Posterior cingulate gyrus (tissue), 11 donors: ENCODE results near the gene EVC2.

Experiments used
- DNase-seq, 10 donors: peaks; one replicate each; pipeline versions ENCODE4 v3.0.0 to v3.0.0-alpha.2; 2020 to 2021; ENCODE audit warnings: mixed read lengths in 3 of 10
- intact Hi-C: fragments of 100-400 bp; cut with DNase I; formaldehyde crosslinking; loops from one replicate; pipeline ENCODE4 v1.15.1; 2023

EVC2 gene

DNA sequence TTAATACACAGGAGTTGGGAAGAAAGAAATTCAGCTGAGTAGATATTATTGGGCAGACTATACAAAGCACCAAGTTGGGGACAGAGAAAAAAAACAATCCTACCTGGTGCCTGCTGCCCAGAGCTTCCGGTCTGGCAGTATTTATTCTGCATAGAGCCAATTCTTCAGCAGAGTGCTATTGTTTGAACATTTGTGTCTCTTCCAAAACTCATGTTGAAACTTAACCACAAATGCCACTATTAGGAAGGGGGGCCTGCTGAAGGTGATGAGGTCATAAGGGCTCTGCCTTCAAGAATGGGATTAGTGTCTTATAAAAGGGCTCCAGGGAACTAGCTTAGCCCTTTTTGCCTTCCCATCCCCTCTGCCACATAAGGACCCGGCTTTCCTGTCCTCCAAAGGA lies 136.2 kb downstream of the EVC2 start:
- intact Hi-C loops, result no loop called here

DNA sequence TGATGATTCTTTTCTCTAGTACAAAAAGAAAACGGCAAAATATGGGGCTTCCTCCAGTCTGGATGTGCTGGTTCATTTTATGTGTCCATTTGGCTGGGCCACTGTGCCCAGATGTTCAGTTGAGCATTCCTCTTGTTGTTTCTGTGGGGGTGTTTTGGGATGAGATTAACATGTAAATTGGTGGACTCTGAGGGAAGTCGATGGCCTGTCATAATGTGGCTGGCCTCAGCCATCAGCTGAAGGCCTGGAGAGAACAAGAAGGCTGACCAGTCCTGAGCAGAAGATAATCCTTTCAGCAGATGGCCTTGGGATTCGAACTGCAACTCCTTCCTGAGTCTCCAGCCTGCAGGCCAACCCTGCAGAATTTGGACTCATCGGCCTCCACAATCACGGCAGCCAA lies 136.7 kb downstream of the EVC2 start:
- intact Hi-C loops, result no loop called here
- DNase-seq, result no peak

More for the DNA sequence above, 136.2 kb downstream of the EVC2 start:
- no peak for DNase-seq

DNA sequence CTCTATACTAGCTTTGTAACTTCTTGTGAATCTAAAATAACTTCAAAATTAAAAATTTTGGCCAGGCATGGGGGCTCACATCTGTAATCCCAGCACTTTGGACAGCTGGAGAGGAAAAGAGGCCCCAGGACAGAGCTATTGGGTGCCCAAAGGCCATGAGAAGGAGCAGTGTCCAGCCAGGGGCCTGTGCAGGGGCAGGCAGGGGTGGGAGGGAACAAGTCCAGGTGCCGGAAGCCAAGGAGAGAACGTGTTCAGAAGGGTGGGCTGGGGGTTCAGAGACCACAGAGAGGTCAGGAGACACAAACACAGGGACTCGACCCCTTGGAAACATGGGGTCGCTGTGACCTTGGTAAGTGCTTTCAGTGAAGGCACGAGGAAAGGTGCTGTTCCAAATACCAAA lies 138.9 kb downstream of the EVC2 start:
- intact Hi-C loops, result no loop called here
- no peak for DNase-seq

DNA sequence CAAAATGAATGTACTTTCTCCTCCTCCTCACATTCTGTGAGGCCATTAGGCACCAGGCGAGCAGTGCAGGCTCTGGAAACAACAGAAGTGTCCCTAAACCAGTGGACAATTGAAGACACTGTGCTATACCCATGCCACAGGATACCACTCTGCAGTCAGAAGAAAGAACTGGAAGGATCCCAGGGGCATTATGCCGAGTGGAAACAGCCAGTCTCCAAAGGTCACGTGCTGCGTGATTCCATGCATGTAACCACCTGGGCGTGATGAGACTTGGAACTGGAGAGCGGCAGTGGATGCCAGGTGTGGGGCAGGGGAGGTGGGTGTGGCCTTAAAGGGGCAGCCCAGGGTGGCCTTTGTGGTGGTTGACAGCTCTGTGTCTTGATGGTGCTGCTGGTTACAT lies 139.4 kb downstream of the EVC2 start:
- intact Hi-C loops, result no loop called here
- DNase-seq, result no peak

DNA sequence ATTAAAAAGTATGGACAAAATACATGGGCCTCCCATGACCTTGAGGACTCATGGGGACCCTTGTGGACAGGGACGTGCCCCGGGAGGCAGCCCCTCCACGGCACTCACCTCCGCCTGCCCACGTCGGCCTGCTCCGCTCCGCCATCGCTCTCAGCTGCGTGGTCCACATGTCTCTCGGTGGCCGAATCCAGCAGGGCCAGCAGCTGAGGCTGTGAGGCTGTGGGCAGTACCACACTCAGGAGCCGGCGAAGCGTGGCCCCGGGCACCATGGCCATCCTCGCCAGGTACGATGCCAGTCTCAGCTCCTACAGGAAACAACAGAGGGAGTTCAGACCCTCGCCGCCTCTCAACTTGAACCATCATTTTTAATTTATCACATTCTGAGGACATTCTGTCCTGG lies 140.0 kb downstream of the EVC2 start:
- no peak for DNase-seq
- intact Hi-C loops, result no loop called here

DNA sequence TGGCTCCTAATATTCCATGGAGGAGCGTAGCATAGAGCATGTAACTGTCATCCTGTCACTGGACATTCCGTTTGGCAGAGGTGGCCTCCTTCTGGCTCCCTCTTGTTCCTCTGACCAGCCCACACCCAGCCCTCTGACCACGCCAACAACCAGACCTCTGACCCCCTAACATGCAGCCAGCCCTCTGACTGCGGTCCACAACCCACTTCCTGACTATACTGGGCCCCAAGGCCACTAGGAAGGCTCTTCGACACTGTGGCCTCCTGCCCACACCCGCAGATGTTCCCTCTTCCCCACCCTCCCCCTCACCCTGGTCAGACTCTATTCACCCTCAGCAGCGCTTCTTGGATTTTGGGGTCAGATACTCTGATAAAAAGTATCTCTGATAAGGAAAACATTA lies 141.4 kb downstream of the EVC2 start:
- intact Hi-C loops, result no loop called here
- DNase-seq, result no peak

DNA sequence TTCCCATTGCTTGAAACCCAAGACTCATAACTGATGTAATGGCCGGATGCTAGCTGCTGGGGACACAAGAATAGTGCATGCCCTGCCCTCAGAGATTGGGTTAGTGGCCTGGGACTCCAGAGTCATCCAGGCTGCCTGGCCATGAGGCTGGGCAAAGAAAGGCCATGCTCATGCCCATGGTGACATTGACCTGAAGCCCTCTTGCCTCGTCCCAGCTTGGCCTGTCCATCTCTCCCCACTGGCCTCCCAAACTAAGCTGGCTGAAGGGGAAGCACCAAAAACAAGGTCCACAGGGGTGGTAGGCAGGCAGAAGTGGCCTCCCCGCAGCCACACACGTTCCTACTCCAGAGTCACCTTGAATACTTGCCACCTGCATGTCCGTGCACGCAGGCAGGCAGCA lies 141.8 kb downstream of the EVC2 start:
- DNase-seq, result no peak
- intact Hi-C loops, result no loop called here

DNA sequence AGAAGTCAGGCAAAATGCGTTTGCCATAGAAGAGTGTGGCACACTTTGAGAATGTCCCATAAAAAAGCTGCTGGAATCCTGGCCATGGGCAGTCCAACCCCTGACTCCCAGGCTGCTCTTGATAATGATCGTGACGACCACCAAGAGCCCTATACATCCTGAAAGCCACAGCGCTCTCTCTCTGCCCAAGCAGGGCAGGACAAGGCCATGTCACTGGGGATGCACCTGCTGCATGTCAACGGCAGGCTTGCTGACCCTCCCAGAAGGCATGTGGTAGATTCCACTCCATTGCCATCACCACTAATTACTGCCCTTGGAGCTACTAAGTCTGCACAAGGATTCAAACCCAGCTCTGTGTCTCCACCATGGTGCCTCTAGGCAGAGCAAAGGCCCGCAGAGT lies 144.5 kb downstream of the EVC2 start:
- intact Hi-C loops, result no loop called here

DNA sequence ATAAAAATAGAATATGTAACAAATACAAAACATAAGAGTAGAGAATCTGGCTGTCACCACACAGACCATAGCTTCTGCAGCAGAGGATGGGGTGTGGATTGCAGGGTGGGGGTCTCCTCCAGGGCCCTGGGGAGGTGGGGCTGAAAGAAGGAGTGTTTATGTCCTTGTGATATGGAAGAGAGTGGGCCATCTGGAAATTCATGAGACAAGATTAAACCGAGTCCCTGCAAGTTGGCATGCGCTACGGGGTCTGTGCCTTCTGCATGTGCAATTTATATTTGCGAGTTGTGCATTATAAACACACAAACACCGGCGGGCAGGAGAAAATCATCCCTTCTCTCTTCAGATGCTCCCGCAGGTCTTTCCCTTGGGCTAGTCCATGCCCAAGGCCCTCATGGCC lies 145.9 kb downstream of the EVC2 start:
- no peak for DNase-seq
- intact Hi-C loops, result no loop called here

More for the DNA sequence above, 144.5 kb downstream of the EVC2 start:
- DNase-seq, result no peak

DNA sequence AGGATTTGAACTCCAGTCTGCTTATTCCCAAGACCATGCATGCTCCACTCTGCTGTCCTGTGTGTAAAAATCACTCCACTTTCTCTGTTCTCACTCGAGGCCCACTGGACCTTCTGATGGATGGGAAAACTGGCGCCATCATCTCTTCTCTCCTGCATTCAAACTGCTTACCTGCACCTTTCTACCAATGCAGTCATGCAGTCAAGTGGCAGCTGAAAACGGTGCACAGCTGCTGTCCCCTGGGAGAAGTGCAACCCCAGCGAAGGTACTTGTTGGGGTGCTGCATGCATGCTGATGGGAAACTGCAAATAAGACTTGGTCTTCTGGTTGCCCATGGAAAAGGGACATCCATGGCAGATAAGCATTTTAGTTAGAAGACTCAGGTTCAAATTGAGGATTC lies 147.1 kb downstream of the EVC2 start:
- no peak for DNase-seq
- intact Hi-C loops, result no loop called here

DNA sequence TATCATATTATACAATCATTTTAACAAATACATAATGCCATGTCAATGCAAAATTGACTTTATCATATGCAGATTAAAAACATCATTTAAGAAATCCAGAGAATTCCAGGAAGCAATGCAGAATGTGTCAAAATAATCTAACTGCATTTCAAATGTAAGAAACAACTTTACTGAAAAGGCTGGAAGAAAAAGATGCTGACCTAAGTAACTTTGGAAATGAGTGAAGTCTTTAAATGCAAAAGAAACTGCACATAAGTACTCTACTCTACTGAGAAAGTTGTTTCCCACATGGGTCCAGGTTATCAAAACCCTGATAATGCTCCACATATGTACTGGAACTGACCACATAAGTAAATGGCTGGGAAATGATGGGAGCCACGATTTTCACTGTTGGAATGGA lies 149.9 kb downstream of the EVC2 start:
- DNase-seq, result no peak
- intact Hi-C loops, result no loop called here

DNA sequence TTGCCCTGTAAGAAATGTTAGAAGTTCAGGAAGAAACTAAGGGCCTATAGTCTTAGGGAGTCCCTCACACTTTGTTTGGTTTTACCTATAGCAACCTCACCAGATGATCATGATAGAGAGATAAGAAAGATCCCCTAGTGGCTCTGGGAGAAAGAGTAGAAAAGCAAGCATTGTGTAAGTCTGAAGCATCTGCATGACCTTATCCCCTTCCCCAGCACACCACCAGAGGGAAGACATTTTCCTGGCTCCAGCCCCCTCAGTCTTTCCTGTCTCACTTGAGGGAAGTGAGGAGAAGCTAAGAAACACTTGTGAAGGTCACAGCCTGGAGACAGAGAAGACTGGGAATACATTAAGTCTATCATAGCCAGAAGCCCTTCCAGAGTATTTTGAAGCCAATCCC lies 154.0 kb downstream of the EVC2 start:
- intact Hi-C loops, result no loop called here
- no peak for DNase-seq

DNA sequence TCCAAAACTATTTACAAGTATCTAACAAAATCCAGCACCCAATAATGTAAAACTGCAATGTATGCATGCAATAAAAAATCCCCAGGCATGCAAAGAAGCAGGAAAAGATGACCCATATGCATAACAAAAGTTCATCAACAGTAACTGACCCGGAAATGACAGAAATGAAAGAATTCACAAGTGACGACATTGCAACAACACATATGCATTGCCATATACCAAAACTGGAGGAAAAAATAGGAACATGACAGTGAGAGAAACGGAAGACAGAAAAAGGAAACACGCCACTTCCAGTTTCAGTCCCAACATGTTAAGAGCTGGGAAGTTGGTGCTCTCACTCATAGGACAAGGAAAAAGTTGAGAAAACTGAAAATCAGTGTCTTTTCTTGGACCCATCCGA lies 154.6 kb downstream of the EVC2 start:
- DNase-seq, result peak in 1 of 10 donors; percentile 2
- intact Hi-C loops, result no loop called here

DNA sequence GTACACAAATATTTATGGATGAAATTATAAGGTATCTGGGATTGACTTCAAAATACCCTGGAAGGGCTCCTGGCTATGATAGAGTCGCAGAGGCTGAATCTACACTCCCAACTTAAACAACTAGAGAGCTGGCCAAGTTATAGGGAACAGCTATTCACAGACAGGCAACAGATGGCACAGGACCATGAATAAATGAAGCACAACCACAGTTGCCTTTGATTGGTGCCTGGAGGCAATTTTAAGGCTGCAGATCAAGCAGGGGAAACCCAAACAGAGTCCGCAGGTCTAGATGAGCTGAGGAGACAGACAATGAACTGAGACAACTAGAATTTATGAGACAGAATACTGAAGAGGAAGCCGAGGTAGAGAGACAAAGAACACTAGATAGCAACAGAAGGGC lies 155.9 kb downstream of the EVC2 start:
- intact Hi-C loops, result no loop called here
- DNase-seq, result no peak

DNA sequence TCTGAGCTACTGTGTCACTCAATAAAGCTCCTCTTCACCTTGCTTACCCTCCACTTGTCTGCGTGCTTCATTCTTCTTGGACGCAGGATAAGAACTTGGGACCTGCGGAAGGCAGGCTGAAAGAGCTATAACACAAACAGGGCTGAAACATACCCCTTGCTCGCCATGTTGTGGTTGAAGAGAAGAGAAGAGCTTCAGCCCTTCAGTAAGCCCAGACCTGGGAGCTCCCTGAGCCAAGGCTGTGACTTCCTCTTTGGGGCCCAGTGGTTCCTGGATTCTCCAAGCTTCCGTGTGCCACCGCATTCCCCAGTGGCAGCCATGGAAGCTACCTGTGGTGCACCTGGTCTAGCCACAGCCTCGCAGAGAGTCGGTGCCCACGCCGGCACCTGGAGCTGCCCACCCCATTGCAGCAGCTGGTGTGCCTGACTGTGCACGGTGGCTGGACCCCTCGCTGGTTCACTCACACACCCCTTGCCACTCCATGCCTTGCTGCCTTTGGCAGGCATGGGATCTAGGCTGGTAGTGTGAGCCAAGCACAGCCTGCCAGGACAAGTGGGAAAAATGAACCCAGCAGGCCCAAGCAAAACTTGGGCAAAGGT lies 160.6 kb downstream of the EVC2 start:
- intact Hi-C loops, result no loop called here

DNA sequence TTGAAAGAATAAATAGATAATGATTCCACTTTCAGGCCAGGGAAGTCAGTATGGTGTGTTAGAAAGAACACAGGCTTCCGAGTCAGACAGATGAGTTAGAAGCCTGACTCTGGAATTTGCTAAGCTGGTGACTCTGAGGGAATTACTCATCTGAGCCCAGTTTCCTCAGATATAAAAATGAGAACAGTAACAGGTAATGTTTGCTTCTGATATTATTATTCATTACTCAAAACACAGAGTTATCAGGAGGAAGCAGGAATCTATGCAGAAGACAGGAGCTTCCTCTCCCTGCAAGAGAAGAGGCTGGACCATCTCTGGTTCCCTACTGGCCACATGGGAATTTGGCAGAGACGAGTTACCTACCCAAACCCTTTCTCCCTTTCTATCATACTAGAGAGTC lies 163.1 kb downstream of the EVC2 start:
- intact Hi-C loops, result no loop called here

More for the DNA sequence above, 160.6 kb downstream of the EVC2 start:
- DNase-seq, result peak in 1 of 10 donors; percentile 62

DNA sequence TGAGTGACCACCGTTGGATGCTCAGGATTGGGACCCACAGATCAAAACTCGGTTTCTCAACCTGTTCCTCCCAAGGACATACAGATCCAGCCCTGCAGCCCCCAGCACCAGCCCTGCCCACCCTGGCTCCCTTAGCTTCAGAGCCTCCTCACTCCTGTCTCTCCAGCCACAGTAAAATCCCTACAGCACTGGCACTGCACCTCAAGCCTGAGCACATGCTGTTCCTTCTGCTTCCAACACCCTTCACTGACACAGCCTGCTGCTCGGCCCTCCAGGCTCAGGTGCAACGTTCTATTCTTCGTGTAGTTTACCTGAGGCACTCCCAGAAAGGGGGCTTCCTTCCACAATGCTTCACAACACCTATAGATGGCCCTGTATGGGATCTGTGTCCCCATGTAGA lies 163.6 kb downstream of the EVC2 start:
- DNase-seq, result no peak
- intact Hi-C loops, result no loop called here

More for the DNA sequence above, 163.1 kb downstream of the EVC2 start:
- no peak for DNase-seq

DNA sequence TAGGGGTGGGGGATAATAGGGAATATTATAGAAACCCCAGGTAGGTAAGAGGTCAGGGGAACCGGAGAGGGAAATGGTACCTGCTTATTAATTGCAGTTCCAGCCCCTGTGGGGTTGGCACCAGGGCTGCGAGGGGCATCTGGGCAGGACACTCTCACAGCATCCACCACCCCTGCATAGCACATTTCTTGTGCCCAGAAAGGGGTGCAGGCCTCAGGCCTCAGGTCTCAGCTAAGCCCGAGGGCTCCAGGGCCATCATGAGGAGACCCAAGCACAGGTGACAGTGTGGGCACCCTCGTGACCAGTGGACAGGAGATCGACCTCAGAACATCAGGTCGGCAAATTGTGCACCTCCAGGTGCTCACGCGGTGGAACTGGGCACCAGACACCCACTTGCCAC lies 164.7 kb downstream of the EVC2 start:
- DNase-seq, result peak in 1 of 10 donors; percentile 59
- intact Hi-C loops, result no loop called here

DNA sequence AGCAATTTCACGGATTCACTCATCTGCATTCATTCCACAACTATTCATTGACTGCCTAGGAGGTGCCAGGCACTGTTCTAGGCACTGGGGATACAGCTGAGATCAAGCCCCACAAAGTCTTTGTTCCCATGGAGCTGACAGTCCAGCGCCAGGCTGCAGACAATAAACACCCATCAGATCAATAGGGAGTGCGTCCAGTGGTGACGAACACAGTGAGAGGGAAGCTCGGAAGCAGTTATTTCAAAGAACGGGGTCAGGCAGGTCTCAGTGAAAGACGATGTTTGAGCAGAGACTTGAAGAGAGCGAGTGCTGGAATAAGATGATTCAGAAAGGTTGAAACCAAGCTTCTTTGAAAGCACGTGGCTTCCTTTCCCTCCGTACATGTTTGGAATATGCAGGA lies 167.2 kb downstream of the EVC2 start:
- intact Hi-C loops, result no loop called here
- DNase-seq, result no peak

DNA sequence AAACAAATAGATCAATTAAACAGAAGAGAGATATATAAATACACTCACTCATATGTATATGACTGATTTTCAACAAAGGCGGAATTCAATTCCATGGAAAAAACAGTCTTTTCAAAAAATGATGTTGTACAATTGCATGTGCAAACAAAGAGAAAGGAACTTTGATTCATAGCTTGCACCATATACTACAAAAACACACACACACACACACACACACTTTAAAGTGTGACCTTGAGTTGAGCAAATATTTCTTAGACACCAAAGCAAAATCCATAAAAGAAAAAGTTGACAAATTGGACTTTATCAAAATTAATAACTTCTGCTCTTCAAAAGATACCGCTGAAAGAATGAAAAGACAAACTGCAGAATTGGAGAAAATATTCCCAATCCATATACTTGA lies 168.8 kb downstream of the EVC2 start:
- DNase-seq, result no peak
- intact Hi-C loops, result no loop called here

DNA sequence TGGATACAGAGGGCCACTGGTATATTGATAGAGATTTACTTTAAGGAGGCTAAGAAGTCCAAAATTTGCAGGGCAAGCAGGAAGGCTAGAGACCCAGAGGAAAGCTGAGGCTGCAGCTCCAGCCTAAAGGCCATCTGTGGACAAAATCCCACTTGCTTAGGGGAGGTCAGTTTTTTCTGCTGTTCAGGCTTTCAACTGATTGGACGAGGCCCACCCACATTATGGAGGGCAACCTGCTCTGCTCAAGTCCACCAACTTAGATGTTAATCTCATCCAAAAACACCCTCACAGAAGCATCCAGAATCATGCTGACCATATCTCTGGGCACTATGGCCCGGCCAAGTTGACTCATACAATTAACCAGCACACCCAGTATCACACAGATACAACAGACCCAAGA lies 176.3 kb downstream of the EVC2 start:
- DNase-seq, result no peak
- intact Hi-C loops, result no loop called here

DNA sequence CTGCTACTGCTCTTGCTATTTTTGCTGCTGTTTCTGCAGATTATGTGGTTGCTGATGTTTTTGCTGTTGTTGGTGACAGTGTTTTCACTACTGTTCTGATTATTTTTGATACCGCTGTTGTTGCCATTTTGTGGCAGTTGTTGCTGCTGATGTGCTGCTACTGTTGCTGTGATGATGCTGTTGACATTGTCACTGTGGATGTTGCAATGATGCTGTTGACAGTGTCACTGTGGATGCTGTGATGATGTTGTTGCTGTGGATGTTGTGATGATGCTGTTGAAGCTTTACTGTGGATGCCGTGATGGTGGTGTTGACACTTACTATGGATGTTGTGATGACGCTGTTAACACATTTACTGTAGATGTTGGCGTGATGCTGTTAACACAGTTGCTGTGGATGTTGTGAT lies 180.3 kb downstream of the EVC2 start:
- no peak for DNase-seq
- intact Hi-C loops, result no loop called here

DNA sequence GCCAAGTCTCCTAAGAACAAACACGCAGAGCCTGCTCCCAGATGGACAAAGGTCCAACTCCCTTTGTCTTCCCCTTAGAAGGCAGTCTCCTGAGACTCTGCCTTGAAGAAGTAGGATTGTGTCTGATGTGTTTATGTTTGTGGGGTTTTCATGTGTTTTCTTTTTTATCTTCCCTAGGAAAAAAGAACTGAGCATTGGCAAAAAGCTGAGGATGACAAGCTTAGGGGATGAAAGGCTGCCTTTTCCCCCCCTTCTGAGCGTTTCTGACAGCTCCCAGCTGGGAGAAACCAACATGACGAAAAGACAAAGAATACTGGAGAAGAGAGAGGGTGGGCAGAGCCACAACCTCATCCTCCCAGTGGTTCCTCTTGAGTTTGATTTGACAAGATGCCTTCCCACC lies 181.1 kb downstream of the EVC2 start:
- intact Hi-C loops, result no loop called here
- no peak for DNase-seq
